CD4-positive, alpha-beta T cell treated with Interleukin-1 beta for 1 hour (primary cell): Measurements from ENCODE around the gene VPS13D.

Experiments
- DNase-seq, 2 donors: peaks; one replicate each; pipeline ENCODE4 v3.0.0-alpha.2; 2020 to 2022

The VPS13D gene

GRCh38 chr1:12341667-12342066, 111.8 kb downstream of the VPS13D start:
- no peak for DNase-seq

- no peak for DNase-seq
Observed at GRCh38 chr1:12342401-12343003, 112.7 kb downstream of the VPS13D start.

GRCh38 chr1:12343823-12344487, 114.1 kb downstream of the VPS13D start:
- no peak for DNase-seq

DNA sequence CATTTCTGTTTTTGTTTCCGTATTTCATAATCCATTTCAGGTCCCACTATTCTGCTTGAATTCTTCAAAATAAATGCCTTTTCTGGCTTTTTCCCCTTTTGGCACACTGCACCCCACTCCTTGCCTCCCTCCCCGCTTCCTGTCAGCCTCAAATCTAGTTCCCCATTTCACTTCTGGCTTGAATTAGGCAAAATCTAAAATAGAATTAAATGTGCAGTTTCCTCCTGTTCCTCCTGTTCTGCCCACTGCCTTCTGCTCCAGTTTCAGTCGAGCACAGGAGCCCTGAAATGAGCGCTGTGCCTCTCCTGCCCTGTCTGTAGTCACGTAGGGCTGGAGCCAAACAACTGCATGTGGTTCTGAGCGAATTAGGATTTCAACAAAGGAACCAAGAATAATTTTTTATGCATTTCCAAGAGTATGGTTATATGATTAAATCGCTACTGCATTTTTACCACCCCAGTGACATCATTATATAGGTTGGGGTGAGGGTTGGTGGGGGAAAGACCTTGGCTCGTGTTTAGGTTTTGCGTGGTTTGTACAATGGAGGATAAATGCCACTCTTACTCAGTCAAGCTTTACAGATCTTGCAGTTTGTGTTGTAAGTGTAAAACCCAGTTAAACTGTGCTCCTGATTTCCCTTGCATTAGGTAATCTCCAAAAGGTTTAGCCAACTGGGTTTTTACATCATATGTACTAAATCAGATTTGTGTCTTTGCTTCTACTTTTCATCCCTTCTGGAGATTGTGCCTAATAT, 114.9 kb downstream of the VPS13D start:
- DNase-seq = peak in 1 of 2 donors; percentile 7

DNA sequence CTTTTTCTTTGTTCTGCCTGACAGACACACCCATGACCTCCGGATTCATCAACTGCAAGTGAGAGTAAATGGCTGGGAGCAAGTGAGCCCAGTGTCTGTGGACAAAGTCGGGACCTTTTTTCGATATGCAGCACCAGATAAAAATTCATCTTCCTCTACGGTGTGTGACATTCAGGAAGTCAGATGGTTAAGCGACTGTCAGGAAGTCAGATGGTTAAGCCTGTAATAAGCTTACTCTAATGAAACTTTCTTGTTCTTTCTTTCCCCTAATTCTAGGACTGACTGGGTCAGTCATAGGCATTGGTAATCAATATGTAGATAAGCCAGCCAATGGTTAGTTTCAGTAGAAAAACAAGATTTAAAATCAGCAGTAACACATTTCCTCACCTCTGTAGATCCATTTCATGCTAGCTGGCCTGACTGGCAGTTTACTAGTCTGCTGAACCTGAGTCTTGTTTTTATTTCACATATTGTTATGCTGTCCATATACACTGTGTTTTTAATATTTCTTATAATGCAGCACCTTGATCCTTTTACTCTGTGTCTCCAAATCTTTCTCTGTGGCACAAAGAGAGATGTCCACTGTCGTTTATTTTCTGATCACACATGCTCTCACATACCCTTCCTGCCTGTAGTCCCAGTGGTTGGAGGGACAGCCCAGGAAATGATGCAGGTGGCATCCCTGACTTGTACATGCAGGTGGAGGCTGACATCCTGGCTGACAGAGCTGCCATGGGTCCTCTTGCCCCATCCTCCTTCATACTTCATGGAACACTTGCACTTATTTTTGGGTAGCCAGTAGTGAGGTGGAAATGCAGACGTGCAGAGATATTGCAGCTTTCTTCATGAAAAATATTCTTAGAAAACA, 115.8 kb downstream of the VPS13D start:
- peak; percentile 9 to 30 for DNase-seq

DNA sequence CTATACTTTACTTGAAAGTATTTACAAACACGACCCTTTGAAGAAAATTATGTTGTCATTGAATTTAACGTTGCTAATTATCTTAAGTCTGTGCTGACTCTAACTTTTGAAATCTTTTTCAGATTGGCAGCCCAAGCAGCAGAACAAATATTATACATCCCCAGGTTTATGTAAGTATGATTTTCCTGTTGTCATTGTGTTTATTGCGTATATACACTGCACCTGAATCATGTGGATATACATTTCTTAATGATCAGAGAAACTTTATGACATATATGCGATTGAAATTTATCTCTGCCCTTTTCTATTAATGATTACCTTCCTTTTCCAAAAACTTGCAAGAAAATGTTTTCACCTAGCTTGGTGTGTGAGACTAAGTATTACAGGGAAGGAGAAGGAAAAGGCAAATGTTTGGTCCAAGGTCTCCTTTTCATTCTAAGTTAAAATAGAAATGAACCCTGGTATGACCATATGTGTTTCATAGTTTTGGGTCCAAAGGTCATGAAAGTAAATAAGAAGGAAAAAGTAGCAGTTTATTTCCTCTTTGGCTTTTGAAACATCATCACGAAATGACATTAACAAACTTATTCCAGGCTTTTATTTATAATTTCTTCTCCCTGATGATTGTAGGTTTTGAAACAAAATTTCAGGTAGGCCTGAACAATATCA, 116.8 kb downstream of the VPS13D start:
- no peak for DNase-seq

- DNase-seq = no peak
Observed at GRCh38 chr1:12348113-12348512, 118.3 kb downstream of the VPS13D start.

GRCh38 chr1:12353981-12354380, 124.2 kb downstream of the VPS13D start:
- no peak for DNase-seq

DNA sequence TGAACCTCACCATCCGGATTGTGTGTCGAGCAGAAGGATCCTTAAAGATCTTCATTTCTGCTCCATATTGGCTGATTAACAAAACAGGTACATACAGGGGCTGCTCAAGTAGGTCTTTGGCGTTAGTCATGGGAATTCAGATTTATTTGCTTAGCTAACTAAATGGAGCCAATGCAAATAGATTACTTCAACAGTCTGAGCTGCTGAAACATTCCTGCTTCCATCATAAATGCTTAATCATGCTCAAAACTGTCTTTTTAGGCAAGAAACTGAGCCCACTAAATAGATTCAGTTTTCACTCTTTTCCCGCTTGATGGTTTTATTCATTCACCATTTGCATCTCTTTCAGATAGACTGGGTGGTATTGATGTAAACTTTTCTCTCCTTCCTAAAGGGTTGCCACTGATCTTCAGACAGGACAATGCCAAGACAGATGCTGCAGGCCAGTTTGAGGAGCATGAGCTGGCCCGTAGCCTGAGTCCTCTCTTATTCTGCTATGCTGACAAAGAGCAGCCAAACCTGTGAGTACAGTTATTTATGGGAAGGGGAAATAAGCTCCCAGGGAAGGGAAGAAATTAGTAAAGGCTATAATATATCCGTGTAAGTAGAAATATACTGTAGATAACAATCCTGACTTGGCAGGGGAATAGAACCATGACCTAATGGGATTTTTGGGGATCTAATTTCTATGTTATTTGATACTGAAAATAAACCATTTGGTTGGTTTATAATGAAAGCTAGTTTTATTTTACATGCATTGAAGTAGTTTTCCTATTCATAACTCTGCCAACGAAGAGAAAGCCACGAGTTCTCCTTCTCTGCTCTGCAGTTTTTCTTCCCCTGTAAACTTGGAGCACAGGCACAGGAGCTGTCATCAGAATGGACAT, 126.4 kb downstream of the VPS13D start:
- no peak for DNase-seq

GRCh38 chr1:12358499-12358898, 128.7 kb downstream of the VPS13D start:
- no peak for DNase-seq

DNA sequence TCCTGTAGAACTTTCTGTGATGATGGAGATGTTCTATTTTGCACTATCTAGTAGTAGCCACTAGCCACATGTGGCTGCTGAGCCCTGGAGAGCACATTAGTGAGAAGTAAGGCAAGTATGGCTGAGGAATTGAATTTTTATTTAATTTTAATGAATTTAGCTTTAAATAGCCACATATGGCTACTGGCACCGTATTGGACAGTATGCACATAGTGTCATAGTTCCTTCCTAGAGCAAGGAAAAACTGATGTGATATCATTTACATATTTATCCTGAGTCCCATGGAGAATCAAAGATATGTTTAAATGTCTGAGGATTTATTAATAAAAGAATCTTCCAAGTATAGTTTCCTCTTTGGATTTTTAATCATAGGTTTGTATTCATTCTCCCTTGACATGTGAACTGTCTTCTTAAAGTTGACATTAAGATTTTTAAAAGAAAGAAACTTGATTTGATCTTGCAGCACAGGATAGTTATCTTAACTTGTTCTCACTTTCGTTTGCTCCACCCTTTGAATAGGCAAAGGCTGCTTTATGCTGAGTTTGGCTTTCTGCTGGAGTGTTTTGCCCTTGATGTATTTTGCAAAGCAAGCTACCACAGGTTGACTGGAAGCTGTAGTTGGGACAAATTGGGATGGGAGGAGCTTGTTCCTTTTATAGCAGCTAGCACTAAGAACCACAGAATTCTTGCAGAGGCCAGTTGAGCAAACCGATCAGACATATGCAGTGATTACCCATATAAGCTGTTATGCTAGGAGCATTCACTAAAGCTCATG, 129.7 kb downstream of the VPS13D start:
- DNase-seq = no peak

GRCh38 chr1:12368646-12369045, 138.8 kb downstream of the VPS13D start:
- DNase-seq = no peak

DNA sequence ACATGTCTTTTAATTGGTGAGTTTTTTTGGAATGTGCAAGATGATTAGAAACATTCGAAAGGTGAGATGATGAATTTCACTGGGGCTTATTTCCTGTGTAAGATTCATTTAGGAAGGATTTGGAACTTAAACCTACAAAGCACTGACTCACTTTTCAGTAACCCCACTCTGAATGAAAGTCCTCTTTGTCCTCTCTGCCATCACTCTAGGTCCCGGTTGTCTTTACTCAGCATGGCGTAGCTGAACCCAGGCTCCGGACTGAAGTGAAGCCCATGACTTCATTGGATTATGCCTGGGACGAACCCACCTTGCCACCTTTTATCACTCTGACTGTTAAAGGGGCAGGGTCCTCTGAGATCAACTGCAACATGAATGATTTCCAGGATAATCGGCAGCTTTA, 139.4 kb downstream of the VPS13D start:
- no peak for DNase-seq

DNA sequence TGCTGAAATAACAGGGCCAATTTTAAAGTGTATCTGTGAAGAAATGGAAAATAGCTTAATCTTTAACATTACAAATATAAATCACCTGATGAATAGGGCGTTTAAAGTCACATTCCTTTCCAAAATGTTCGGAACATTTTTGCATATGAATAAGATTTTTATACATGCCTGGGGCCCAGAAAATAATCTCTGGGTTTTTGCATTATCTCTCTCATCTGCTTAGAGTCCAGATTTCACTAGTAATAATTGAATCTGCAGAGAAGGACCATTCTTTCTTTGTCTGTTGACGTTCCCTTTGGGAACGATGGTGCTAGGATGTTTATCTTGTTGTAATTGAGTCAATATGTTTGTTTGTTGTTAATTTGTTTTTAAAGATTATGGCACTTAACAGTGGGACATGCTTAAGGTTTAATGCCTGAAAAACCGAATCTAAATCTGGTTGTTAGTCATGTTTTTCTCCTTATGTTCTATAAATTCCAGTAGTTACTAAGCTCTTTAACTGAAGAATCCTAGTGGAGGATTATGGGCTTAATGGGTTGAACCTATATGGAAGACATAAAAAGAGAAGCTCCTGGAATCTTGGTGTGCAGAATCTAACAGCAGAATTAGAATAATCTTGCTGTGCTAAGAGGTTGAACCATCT, 140.6 kb downstream of the VPS13D start:
- no peak for DNase-seq

DNA sequence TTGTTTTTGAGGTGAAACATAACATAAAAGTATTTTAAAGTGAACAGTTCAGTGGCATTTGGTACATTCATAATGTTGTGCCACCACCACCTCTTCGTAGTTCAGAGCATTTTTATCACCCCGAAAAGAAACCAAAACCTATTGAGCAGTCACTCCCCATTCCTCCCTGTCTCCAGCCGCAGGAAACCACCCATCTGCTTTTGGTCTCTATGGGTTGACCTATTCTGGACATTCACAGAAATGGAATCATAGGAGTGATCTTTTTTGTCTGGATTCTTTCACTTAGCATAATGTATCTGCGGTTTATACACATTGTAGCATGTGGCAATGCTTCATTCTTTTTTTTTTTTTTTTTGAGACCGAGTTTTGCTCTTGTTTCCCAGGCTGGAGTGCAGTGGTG, 141.2 kb downstream of the VPS13D start:
- DNase-seq = no peak

DNA sequence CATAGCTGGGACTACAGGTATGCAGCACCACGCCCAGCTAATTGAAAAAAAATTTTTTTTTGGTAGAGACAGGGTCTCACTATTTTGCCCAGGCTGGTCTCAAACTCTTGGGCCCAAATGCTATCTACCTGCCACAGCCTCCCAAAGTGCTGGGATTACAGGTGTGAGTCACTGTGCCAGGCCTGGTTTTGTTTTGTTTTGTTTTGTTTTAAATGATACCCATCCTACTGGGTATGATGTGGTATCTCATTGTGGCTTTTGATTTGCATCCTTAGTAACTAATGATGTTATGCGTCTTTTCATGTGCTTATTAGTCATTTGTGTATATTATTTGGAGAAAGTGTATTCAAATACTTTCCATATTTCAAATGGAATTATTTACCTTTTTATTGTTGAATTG, 142.3 kb downstream of the VPS13D start:
- no peak for DNase-seq

DNA sequence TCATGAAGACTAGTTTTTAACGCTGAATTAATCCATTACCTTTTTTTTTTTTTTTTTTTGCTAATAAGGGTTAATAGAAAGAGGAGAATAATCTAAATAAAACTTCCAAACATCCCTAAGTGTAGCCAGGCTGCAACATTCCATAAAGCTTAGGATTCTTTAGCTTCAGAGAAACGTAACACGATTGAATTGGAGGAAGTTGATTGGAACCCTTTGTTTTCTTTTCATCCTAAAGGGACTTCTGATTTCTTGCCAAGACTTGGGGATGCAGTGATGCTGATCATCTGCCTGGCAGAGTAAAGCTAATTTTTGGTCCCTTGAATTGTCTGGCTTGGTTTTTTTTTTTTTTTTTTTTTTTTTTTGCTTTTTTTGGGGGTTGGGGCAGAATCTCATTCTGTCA, 142.9 kb downstream of the VPS13D start:
- no peak for DNase-seq

DNA sequence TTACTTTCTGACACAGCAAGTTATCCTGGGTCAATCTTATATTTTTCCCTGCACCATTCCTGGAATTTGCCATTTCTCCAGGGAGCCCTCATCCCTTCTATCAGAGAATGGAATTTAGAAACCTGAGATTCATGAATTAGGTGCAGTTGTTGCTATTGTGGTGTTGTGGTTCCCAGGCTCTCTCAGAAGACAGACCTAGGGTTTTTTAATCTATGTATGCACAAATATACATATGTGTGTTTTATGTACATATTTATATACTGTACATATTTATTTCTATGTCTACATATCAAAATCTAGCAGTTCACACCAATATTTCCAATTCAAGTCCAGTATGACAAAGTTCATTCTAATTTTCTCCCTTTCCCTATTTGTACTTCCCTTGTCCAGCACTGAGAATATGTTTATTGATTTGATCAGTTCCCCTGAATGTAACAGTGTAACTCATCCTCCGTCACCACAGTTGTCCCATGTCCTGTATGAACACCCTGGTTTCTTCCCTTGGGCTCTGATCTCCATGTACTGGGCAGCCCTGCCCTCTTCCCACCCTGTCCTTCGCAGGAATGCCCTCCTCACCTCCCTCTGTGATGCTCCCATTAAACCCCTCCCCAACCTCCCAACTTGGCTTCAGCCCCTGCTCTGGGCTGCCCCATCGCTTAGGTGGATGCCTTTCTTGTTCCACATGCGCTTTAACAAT, 145.5 kb downstream of the VPS13D start:
- no peak for DNase-seq

DNA sequence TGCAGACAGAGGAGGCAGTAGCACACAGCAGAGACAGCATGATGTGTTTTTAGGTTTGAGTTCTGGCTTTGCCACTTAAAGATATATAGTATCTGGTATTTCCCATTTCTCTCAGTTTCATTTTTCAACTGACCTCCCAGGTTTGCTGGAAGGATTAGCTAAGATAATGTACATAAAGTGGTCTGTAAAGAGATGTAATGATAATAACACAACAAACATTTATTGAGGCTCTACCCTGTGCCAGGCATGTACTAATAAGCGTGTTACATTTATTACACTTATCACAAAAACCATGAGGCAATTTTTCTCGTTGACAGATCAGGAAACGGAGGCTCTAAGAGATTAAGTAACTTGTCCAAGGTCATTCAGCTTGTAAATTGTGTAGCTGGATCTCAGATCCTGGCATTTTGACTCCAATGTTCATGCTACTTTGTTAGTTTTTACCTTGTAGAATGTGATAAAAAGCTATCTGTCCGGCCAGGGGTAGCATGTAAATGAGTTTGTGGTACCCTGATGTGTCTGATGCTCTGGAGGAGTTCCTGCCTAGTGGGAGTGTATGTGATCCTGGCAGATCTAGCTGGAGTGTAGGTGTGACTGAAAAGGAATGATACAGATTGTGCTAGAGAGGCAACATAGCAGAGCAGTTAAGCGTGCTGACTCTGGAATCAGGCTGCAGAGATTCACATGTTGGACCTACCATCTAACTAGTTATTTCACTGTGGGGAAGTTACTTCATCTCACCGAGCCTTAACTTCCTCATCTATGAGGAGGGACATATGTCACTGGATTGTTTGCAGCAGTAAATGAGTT, 146.6 kb downstream of the VPS13D start:
- DNase-seq = peak in 1 of 2 donors; percentile 0
